Mesenchymal stem cell (in vitro differentiated cells and primary cell): ENCODE results near the gene UBB.
"Not testable (repeated sequence)": the region's sequence is repeated elsewhere in the genome, so short reads cannot be mapped to it uniquely, and the experiment has no call there.

Experiments used
- DNase-seq: peaks from one replicate; pipeline ENCODE4 v3.0.0-alpha.2; 2013
- H2AFZ ChIP-seq: one replicate; pipeline ENCODE4 v1.6.1; 2013; ENCODE audit warnings: low read depth, mild to moderate bottlenecking, control low read depth, inconsistent platforms, low read length, moderate library complexity
- H2AK5ac ChIP-seq: 2 replicates; pipeline ENCODE4 v1.6.1; 2013; ENCODE audit warnings: low read length, moderate library complexity, mild to moderate bottlenecking, inconsistent platforms; ENCODE audit not compliant: severe bottlenecking
- H2BK120ac ChIP-seq: one replicate; pipeline ENCODE4 v1.6.1; 2013; ENCODE audit warnings: low read depth, mild to moderate bottlenecking, inconsistent platforms, low read length, moderate library complexity
- H2BK12ac ChIP-seq, 2 experiments: one replicate each; pipeline ENCODE4 v1.6.1; 2013; ENCODE audit warnings: inconsistent platforms in 2 of 2, low read length in 2 of 2, mild to moderate bottlenecking in 2 of 2, moderate library complexity in 2 of 2, control low read depth in 1 of 2
- H2BK15ac ChIP-seq: one replicate; pipeline ENCODE4 v1.6.1; 2013; ENCODE audit warnings: mild to moderate bottlenecking, low read depth, inconsistent platforms; ENCODE audit not compliant: poor library complexity, severe bottlenecking
- H2BK5ac ChIP-seq: 2 replicates; pipeline ENCODE4 v1.6.1; 2013; ENCODE audit warnings: low read depth, mild to moderate bottlenecking, low read length, control low read depth, inconsistent platforms; ENCODE audit not compliant: poor library complexity, severe bottlenecking
- H3K14ac ChIP-seq, 2 experiments: one replicate each; pipeline ENCODE4 v1.6.1; 2013; ENCODE audit warnings: inconsistent platforms in 2 of 2, low read length in 2 of 2, control low read depth in 1 of 2, mild to moderate bottlenecking in 1 of 2, moderate library complexity in 1 of 2
- H3K18ac ChIP-seq, 2 experiments: one replicate each; pipeline ENCODE4 v1.6.1; 2013; ENCODE audit warnings: inconsistent platforms in 2 of 2, low read length in 2 of 2, control low read depth in 1 of 2, low read depth in 1 of 2, mild to moderate bottlenecking in 1 of 2
- H3K23ac ChIP-seq, 2 experiments: one replicate each; pipeline ENCODE4 v1.6.1; 2013; ENCODE audit warnings: inconsistent platforms in 2 of 2, low read length in 2 of 2, mild to moderate bottlenecking in 2 of 2, moderate library complexity in 2 of 2, control low read depth in 1 of 2
- H3K27ac ChIP-seq: 2 replicates; pipeline ENCODE4 v1.5.1; 2013; ENCODE audit warnings: mild to moderate bottlenecking, moderate library complexity, low read length, control low read depth, inconsistent platforms; ENCODE audit not compliant: poor library complexity, severe bottlenecking
- H3K27me3 ChIP-seq, 2 experiments: 2 replicates each; pipeline versions ENCODE4 v1.6.1 to v1.7.0; 2013; ENCODE audit warnings: low read length in 2 of 2, mild to moderate bottlenecking in 2 of 2, moderate library complexity in 2 of 2, control low read depth in 1 of 2, inconsistent platforms in 1 of 2; ENCODE audit not compliant: control insufficient read depth in 1 of 2, insufficient read depth in 1 of 2
- H3K36me3 ChIP-seq, 2 experiments: 2 replicates each; pipeline versions ENCODE4 v1.6.1 to v1.7.0; 2013; ENCODE audit warnings: low read length in 2 of 2, control low read depth in 1 of 2, inconsistent platforms in 1 of 2, low read depth in 1 of 2, mild to moderate bottlenecking in 1 of 2; ENCODE audit not compliant: insufficient read depth in 2 of 2, control insufficient read depth in 1 of 2
- H3K4ac ChIP-seq, 2 experiments: one replicate each; pipeline ENCODE4 v1.6.1; 2013; ENCODE audit warnings: inconsistent platforms in 2 of 2, low read length in 2 of 2, mild to moderate bottlenecking in 2 of 2, moderate library complexity in 2 of 2, control low read depth in 1 of 2, low read depth in 1 of 2
- H3K4me1 ChIP-seq: 2 replicates; pipeline ENCODE4 v1.6.1; 2013; ENCODE audit warnings: low read depth, low read length, control low read depth; ENCODE audit not compliant: control insufficient read depth, insufficient read depth
- H3K4me2 ChIP-seq: 2 replicates; pipeline ENCODE4 v1.6.1; 2013; ENCODE audit warnings: low read length, mild to moderate bottlenecking, inconsistent platforms; ENCODE audit not compliant: poor library complexity, severe bottlenecking
- H3K4me3 ChIP-seq, 2 experiments: 2 replicates each; pipeline versions ENCODE4 v1.5.1 to v1.7.0; 2013; ENCODE audit warnings: low read length in 2 of 2, mild to moderate bottlenecking in 2 of 2, control low read depth in 1 of 2, low read depth in 1 of 2; ENCODE audit not compliant: insufficient read depth in 1 of 2
- H3K79me1 ChIP-seq: replicated peaks from 2 replicates; pipeline ENCODE4 v1.6.1; 2013; ENCODE audit warnings: mild to moderate bottlenecking, control low read depth, low read length, inconsistent platforms; ENCODE audit not compliant: poor library complexity, severe bottlenecking
- H3K9ac ChIP-seq: 2 replicates; pipeline ENCODE4 v1.7.0; 2013; ENCODE audit warnings: mild to moderate bottlenecking, low read length, moderate library complexity
- H3K9me3 ChIP-seq: 2 replicates; pipeline ENCODE4 v1.7.0; 2013; ENCODE audit warnings: mild to moderate bottlenecking, low read length; ENCODE audit not compliant: control insufficient read depth
- H4K8ac ChIP-seq: one replicate; pipeline ENCODE4 v1.6.1; 2013; ENCODE audit warnings: inconsistent platforms, mild to moderate bottlenecking, low read length, moderate library complexity
- H4K91ac ChIP-seq: one replicate; pipeline ENCODE4 v1.6.1; 2013; ENCODE audit warnings: mild to moderate bottlenecking, low read length, inconsistent platforms
- WGBS: methylation state at CpG from one replicate; pipeline ENCODE4 v1.1.7; 2013; ENCODE audit warnings: mixed read lengths; 5-methylcytosine and 5-hydroxymethylcytosine counted together

UBB gene

GRCh38 chr17:16386126-16386507, 5.2 kb downstream of the UBB start:
- H2BK5ac ChIP-seq, H2BK12ac ChIP-seq, H2AK5ac ChIP-seq, H2BK120ac ChIP-seq, DNase-seq, H3K27me3 ChIP-seq, H3K18ac ChIP-seq, H4K8ac ChIP-seq, H2BK15ac ChIP-seq, H3K4me2 ChIP-seq, H2AFZ ChIP-seq, H3K4me1 ChIP-seq, H3K9me3 ChIP-seq, H3K4ac ChIP-seq, H3K23ac ChIP-seq, H3K14ac ChIP-seq, H3K27ac ChIP-seq, H4K91ac ChIP-seq, H3K79me1 ChIP-seq: not testable (repeated sequence)
- 90% methylated on average over 23 of the region's 23 CpGs for WGBS
- Histone ChIP-seq H3K4me3 (peak overlapping the region in 1 of 2 experiments; percentile 80), H3K9ac (peak overlapping the region; percentile 76), H3K36me3 (peaks cover 20 to 30% of the 10 kb centered on the region in 2 experiments)

GRCh38 chr17:16391451-16391850, 10.6 kb downstream of the UBB start:
- no peaks in the 10 kb centered on the region for H3K36me3 ChIP-seq
- H3K4me3 ChIP-seq = no peak overlapping the region
- H3K9me3 ChIP-seq = no peaks in the 10 kb centered on the region
- peaks cover 3% of the 10 kb centered on the region for H3K4me1 ChIP-seq
- H3K18ac ChIP-seq = no peak overlapping the region
- no peak overlapping the region for H3K9ac ChIP-seq
- H4K8ac ChIP-seq = no peak overlapping the region
- no peak overlapping the region for H2BK15ac ChIP-seq
- H3K4me2 ChIP-seq = no peak overlapping the region
- no peak overlapping the region for H3K23ac ChIP-seq
- H2BK5ac ChIP-seq = no peak overlapping the region
- H4K91ac ChIP-seq = no peak overlapping the region
- H2AFZ ChIP-seq = no peak overlapping the region
- no peaks in the 10 kb centered on the region for H3K79me1 ChIP-seq
- H2BK12ac ChIP-seq = no peak overlapping the region
- H2AK5ac ChIP-seq = no peak overlapping the region
- no peak for DNase-seq
- no peak overlapping the region for H3K4ac ChIP-seq
- H2BK120ac ChIP-seq = no peak overlapping the region
- H3K14ac ChIP-seq = no peak overlapping the region
- no peaks in the 10 kb centered on the region for H3K27me3 ChIP-seq
- no peak overlapping the region for H3K27ac ChIP-seq
- WGBS = 95% methylated on average over 13 of the region's 13 CpGs

GRCh38 chr17:16392491-16392890, 11.6 kb downstream of the UBB start:
- H3K4me1 ChIP-seq, H3K9me3 ChIP-seq: not testable (repeated sequence)
- WGBS = 92% methylated on average over 11 of the region's 11 CpGs

GRCh38 chr17:16395887-16396286, 15.0 kb downstream of the UBB start:
- not testable (repeated sequence) for H3K4me2 ChIP-seq, H3K36me3 ChIP-seq, H4K91ac ChIP-seq, H3K79me1 ChIP-seq, H2AK5ac ChIP-seq, H2BK12ac ChIP-seq, H4K8ac ChIP-seq, H3K4ac ChIP-seq, H3K9me3 ChIP-seq, H2BK15ac ChIP-seq, H3K27me3 ChIP-seq, DNase-seq, H2BK120ac ChIP-seq, H3K18ac ChIP-seq, H3K14ac ChIP-seq, H3K27ac ChIP-seq, H2BK5ac ChIP-seq, H3K23ac ChIP-seq, H2AFZ ChIP-seq, H3K4me1 ChIP-seq, H3K4me3 ChIP-seq
- H3K9ac ChIP-seq = peak overlapping the region; percentile 73
- 80% methylated on average over 4 of the region's 4 CpGs for WGBS

More at GRCh38 chr17:16392491-16392890, 11.6 kb downstream of the UBB start:
- H4K91ac ChIP-seq, H4K8ac ChIP-seq, H3K4ac ChIP-seq, H2BK5ac ChIP-seq, H2BK120ac ChIP-seq, H3K23ac ChIP-seq, H3K18ac ChIP-seq, H3K79me1 ChIP-seq, H2AK5ac ChIP-seq, H3K27me3 ChIP-seq, H2BK12ac ChIP-seq, H2BK15ac ChIP-seq, H3K27ac ChIP-seq, H3K14ac ChIP-seq, H3K4me2 ChIP-seq, H3K9ac ChIP-seq, H2AFZ ChIP-seq, DNase-seq, H3K4me3 ChIP-seq, H3K36me3 ChIP-seq: not testable (repeated sequence)
